Measurements from ENCODE around the gene ALX3.

DNA sequence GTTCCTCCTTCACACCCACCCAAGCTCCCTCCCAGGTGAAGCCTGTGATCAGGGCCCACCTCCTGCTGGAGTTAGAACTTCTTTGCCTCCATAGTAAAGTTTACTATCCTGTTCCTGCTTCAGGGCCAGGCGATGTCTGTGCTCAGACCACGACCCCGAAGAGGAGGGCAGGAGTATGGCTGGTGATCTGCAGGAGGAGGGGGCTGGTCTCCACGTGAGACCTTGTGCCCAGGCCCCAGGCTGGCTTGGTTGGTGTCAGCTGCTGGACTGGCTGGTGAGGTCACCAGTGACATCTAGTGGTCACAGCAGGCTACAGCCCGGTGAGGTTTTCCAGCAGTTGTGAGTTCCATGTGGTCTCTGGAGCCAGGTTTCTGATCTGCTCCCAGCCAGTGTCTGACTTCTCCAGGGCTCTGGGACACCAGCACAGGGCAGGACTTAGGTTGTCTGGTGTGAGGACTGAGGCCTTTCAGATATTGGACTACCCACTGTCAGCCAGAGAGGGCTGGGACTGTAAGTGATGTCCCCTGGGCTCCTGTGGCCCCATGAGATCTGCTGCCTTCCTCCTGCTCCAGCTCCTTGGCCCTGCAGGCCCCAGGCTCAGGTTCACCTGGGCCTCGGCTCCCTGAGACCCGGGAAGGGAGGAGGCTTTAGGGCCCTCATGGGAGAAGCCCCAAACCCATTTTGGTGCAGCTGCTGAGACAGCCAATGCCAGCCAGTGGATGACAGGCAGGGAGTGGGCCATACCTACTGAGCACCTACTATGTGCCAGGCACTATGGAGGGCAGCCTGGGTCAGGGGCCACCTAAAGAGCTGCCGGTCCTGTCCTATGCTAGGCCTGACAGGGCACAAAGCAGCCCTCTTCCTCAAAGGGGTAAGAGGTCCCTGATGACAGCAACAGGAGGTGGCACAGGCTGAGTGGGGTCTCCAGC, 35.8 kb upstream of the ALX3 start:
- TF ChIP-seq GATA2 (IDR thresholded peaks at IDR 0.05; ENCODE audit: low read depth, low read length) (no peak), GATA3 (IDR thresholded peaks at IDR 0.05; ENCODE audit: low read depth, low read length) (no peak)

Measured in SH-SY5Y (cell line).